OCI-LY7 (cell line): ENCODE data around the gene KRT31.

Experiments
- EZH2phosphoT487 ChIP-seq: fragments of 200-600 bp; sonication (generic); IDR thresholded peaks from 2 replicates; pipeline ENCODE4 v1.6.1; 2018; ENCODE audit warnings: low read depth, borderline replicate concordance, mild to moderate bottlenecking, mixed run types, antibody characterized with exemption, low read length, moderate library complexity, mixed read lengths
- TF ChIP-seq, protein P1 (sequence below): fragments of 200-600 bp; sonication (generic); conservative IDR thresholded peaks from 2 replicates; pipeline ENCODE4 v1.5.1; 2014; ENCODE audit warnings: mild to moderate bottlenecking, antibody characterized with exemption, low read length, moderate library complexity, mixed read lengths

DNA sequence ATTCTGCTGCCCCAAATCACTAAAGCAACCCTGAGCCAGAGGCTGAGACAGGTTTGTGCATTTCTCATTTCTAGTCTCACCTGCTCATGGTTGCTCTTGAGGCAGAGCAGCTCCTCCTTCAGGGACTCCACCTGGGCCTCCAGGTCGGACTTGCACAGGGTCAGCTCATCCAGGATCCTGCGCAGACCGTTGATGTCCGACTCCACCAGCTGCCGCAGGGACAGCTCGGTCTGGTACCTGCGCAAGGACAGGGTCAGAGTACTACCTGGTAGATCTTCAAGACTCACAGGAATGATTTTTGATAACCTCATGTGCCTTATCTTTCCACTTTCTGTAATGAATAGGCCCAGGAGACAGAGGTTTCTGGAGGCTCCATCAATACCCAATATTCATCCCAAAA, 1.1 kb downstream of the KRT31 start:
- TF ChIP-seq, protein P1, sequence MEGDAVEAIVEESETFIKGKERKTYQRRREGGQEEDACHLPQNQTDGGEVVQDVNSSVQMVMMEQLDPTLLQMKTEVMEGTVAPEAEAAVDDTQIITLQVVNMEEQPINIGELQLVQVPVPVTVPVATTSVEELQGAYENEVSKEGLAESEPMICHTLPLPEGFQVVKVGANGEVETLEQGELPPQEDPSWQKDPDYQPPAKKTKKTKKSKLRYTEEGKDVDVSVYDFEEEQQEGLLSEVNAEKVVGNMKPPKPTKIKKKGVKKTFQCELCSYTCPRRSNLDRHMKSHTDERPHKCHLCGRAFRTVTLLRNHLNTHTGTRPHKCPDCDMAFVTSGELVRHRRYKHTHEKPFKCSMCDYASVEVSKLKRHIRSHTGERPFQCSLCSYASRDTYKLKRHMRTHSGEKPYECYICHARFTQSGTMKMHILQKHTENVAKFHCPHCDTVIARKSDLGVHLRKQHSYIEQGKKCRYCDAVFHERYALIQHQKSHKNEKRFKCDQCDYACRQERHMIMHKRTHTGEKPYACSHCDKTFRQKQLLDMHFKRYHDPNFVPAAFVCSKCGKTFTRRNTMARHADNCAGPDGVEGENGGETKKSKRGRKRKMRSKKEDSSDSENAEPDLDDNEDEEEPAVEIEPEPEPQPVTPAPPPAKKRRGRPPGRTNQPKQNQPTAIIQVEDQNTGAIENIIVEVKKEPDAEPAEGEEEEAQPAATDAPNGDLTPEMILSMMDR, result no peak
- no peak for TF ChIP-seq EZH2phosphoT487
